Progenitor cell of endocrine pancreas (in vitro differentiated cells): ENCODE measurements around the gene CNN3. TPM values are rescaled to one million over a fixed set of nuclear protein-coding genes. Genes with fewer than 3 reads are reported as not detected.

Source experiments
- DNase-seq: peaks from one replicate; pipeline ENCODE4 v3.0.0; 2021; ENCODE audit warnings: low spot score; ENCODE audit not compliant: unreplicated experiment
- H3K27ac Mint-ChIP-seq: 2 replicates; pipeline ENCODE4 v1.8.0; 2021; ENCODE audit warnings: mild to moderate bottlenecking, moderate library complexity, mixed read lengths
- H3K27me3 Mint-ChIP-seq: 2 replicates; pipeline ENCODE4 v1.8.0; 2021; ENCODE audit warnings: mixed read lengths
- H3K36me3 Mint-ChIP-seq: 2 replicates; pipeline ENCODE4 v1.8.0; 2022; ENCODE audit warnings: mixed read lengths; ENCODE audit not compliant: insufficient read depth
- H3K4me1 Mint-ChIP-seq: 2 replicates; pipeline ENCODE4 v1.8.0; 2021; ENCODE audit warnings: low read depth, mixed read lengths
- H3K4me3 Mint-ChIP-seq: 2 replicates; pipeline ENCODE4 v1.8.0; 2021; ENCODE audit warnings: low read depth, mild to moderate bottlenecking, moderate library complexity, mixed read lengths
- H3K9me3 Mint-ChIP-seq: 2 replicates; pipeline ENCODE4 v1.8.0; 2021; ENCODE audit warnings: low read depth, mixed read lengths
- total RNA-seq: library from RNA; stranded (reverse); gene quantifications from 2 replicates; pipeline ENCODE4 v1.2.1, GENCODE V29; 2021
- TF ChIP-seq, protein P1 (sequence below): fragments of 200-600 bp; sonication (generic); IDR thresholded peaks from one replicate; pipeline ENCODE4 v1.5.0; 2021; ENCODE audit warnings: antibody characterized with exemption, mild to moderate bottlenecking; ENCODE audit not compliant: unreplicated experiment

CNN3 gene
- total RNA-seq, 1 donor from 2014 or later = 342 TPM

DNA sequence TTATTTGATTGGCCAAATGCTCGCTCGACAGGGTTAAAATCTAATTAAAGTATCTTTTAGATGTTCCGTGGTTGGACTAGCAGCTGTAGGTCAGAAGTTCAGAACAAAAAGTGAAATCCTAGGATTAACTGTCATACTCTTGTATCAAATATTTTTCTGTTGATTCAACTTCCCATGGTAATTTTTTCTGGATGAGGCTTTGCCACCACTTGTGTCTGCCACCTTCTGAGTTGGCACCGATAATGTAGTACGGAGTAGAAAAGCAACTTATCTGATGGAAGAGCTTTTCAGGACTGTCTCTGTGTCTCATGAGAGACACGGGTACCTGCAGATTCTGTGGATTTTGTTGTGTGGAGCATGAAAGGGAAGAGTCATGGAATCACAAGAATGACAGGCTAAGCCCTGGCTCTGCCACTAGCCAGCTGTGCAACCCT lies 44.6 kb upstream of the CNN3 start:
- Mint-ChIP-seq H3K4me3 (no peak overlapping the region), H3K4me1 (peaks cover 8% of the 10 kb centered on the region), H3K27ac (no peak overlapping the region), H3K27me3 (no peaks in the 10 kb centered on the region), H3K36me3 (peaks cover 1% of the 10 kb centered on the region), H3K9me3 (no peaks in the 10 kb centered on the region)
- TF ChIP-seq, protein P1, sequence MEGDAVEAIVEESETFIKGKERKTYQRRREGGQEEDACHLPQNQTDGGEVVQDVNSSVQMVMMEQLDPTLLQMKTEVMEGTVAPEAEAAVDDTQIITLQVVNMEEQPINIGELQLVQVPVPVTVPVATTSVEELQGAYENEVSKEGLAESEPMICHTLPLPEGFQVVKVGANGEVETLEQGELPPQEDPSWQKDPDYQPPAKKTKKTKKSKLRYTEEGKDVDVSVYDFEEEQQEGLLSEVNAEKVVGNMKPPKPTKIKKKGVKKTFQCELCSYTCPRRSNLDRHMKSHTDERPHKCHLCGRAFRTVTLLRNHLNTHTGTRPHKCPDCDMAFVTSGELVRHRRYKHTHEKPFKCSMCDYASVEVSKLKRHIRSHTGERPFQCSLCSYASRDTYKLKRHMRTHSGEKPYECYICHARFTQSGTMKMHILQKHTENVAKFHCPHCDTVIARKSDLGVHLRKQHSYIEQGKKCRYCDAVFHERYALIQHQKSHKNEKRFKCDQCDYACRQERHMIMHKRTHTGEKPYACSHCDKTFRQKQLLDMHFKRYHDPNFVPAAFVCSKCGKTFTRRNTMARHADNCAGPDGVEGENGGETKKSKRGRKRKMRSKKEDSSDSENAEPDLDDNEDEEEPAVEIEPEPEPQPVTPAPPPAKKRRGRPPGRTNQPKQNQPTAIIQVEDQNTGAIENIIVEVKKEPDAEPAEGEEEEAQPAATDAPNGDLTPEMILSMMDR = no peak
- no peak for DNase-seq

DNA sequence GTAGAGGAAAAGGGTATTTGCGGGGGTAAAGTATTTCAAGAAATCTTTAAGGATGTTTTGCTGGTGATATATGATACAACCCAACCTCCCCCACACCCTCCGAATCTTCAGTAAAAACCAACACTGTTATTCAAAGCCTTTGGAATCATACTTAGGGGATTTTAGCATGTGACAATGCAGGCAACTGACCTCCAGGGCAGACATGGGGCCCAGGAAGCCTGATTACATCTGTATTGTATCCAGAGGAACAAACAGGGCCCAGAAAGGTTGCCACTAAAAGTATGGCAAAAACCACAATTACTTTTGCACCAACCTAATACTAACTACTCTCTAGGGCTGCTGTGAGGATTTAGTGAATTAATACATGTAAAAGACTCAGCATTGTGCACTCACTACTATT lies 43.9 kb upstream of the CNN3 start:
- Mint-ChIP-seq H3K9me3 (no peaks in the 10 kb centered on the region), H3K27me3 (no peaks in the 10 kb centered on the region), H3K4me3 (no peak overlapping the region), H3K4me1 (peaks cover 8% of the 10 kb centered on the region), H3K36me3 (no peaks in the 10 kb centered on the region), H3K27ac (no peak overlapping the region)
- TF ChIP-seq, protein P1 = no peak
- DNase-seq = no peak

DNA sequence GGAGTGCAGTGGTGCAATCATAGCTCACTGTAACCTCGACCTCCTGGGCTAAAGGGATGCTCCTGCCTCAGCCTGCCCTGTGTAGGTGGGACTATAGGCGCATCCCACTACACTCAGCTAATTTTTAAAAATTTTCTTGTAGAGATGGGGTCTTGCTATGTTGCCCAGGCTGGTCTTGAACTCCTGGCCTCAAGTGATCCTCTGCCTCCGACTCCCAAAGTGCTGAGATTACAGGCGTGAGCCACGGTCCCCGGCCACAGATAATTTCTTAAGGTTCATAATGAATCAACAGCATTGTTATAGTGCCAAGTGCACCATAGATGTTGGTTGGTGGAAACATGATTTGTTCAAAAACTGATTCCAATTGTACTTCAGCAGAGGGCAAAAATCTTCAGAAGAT lies 42.2 kb upstream of the CNN3 start:
- H3K4me3 Mint-ChIP-seq = no peak overlapping the region
- no peaks in the 10 kb centered on the region for H3K36me3 Mint-ChIP-seq
- peaks cover 8% of the 10 kb centered on the region for H3K4me1 Mint-ChIP-seq
- TF ChIP-seq, protein P1 = no peak
- no peaks in the 10 kb centered on the region for H3K9me3 Mint-ChIP-seq
- no peaks in the 10 kb centered on the region for H3K27me3 Mint-ChIP-seq
- no peak overlapping the region for H3K27ac Mint-ChIP-seq
- DNase-seq = no peak

DNA sequence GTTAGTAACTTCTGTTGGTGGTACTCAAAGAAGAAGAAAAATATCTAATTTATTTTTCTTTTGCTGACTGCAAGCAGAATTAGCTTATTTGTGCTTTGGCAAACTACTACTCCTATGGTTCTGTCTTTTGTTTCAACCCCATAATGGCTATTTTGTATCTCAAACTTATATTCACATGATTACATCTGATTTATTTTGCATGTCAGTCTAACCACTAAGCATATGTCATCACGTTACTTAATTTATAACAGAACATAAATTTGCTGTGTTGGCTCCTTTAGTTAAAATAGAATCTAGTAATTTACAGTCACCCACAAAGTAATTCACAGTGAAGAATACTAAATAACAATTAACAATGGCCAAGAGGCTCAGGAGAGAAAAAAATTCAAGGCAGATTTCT lies 39.1 kb upstream of the CNN3 start:
- H3K4me3 Mint-ChIP-seq = no peak overlapping the region
- H3K9me3 Mint-ChIP-seq = no peaks in the 10 kb centered on the region
- H3K36me3 Mint-ChIP-seq = no peaks in the 10 kb centered on the region
- peaks cover 12% of the 10 kb centered on the region for H3K4me1 Mint-ChIP-seq
- TF ChIP-seq, protein P1 = no peak
- no peak for DNase-seq
- H3K27ac Mint-ChIP-seq = no peak overlapping the region
- no peaks in the 10 kb centered on the region for H3K27me3 Mint-ChIP-seq

DNA sequence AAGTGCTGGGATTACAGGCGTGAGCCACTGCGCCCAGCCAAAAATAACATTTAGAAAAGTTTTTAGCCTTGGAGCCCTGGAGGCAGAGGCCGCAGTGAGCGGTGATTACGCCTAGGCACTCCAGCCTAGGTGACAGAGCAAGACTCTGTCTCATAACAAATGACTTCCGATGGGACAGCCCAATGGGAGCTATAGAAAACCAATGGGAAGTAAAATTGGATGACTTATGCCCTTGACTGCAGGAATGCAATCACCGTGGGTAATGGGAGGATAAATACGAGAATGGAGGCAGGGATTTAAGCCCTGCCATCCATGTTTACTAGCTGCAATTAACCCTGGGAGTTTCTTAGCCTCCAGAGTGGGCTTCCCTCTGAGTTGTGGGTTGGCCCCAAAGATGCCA lies 37.0 kb upstream of the CNN3 start:
- H3K4me3 Mint-ChIP-seq = no peak overlapping the region
- no peaks in the 10 kb centered on the region for H3K27me3 Mint-ChIP-seq
- no peak overlapping the region for H3K27ac Mint-ChIP-seq
- H3K4me1 Mint-ChIP-seq = peaks cover 8% of the 10 kb centered on the region
- TF ChIP-seq, protein P1 = no peak
- no peak for DNase-seq
- H3K9me3 Mint-ChIP-seq = no peaks in the 10 kb centered on the region
- H3K36me3 Mint-ChIP-seq = no peaks in the 10 kb centered on the region
